HEK293T (cell line): Measurements from ENCODE around the gene DUOXA1.

ENCODE experiments used
- CTCF ChIA-PET: fragments of 350-600 bp; formaldehyde crosslinking; extraction: SDS; loops from one replicate; lab custom pipeline; 2021; ENCODE audit warnings: antibody characterized with exemption, inconsistent platforms; lab: Yijun Ruan, JAX
- POLR2A ChIA-PET: fragments of 350-600 bp; formaldehyde crosslinking; extraction: SDS; loops from one replicate; lab custom pipeline; 2020; ENCODE audit warnings: antibody characterized with exemption, inconsistent platforms; lab: Yijun Ruan, JAX
- DNase-seq: peaks from one replicate; pipeline ENCODE4 v3.0.0; 2012; ENCODE audit warnings: mixed read lengths; ENCODE audit errors: extremely low spot score
- ARNT ChIP-seq: fragments of 450-650 bp; IDR thresholded peaks from 2 replicates; pipeline ENCODE4 v1.6.1; 2017; ENCODE audit warnings: mild to moderate bottlenecking
- BHLHE40 ChIP-seq: fragments of 450-650 bp; IDR thresholded peaks from 2 replicates; pipeline ENCODE4 v1.6.1; 2016; ENCODE audit warnings: mild to moderate bottlenecking, moderate library complexity, borderline replicate concordance
- CTBP1 ChIP-seq: fragments of 450-650 bp; IDR thresholded peaks from 2 replicates; pipeline ENCODE4 v1.6.1; 2016; ENCODE audit warnings: borderline replicate concordance
- ELF4 ChIP-seq: fragments of 450-650 bp; IDR thresholded peaks from 2 replicates; pipeline ENCODE4 v1.6.1; 2017; ENCODE audit warnings: antibody characterized with exemption
- FOXA1 ChIP-seq: fragments of 450-650 bp; IDR thresholded peaks from 2 replicates; pipeline ENCODE4 v1.6.1; 2016; ENCODE audit warnings: mild to moderate bottlenecking
- FOXK2 ChIP-seq: fragments of 450-650 bp; IDR thresholded peaks from 2 replicates; pipeline ENCODE4 v1.6.1; 2016; ENCODE audit warnings: mild to moderate bottlenecking
- FOXM1 ChIP-seq: fragments of 450-650 bp; IDR thresholded peaks from 2 replicates; pipeline ENCODE4 v1.6.1; 2017; ENCODE audit warnings: mild to moderate bottlenecking, borderline replicate concordance
- HDGF ChIP-seq: fragments of 450-650 bp; IDR thresholded peaks from 2 replicates; pipeline ENCODE4 v1.6.1; 2017; ENCODE audit warnings: antibody characterized with exemption, borderline replicate concordance
- L3MBTL2 ChIP-seq: fragments of 450-650 bp; conservative IDR thresholded peaks from 2 replicates; pipeline ENCODE4 v1.6.1; 2016; ENCODE audit warnings: mild to moderate bottlenecking
- LEF1 ChIP-seq: fragments of 450-650 bp; IDR thresholded peaks from 2 replicates; pipeline ENCODE4 v1.6.1; 2017; ENCODE audit warnings: mild to moderate bottlenecking, borderline replicate concordance
- NFRKB ChIP-seq: fragments of 450-650 bp; IDR thresholded peaks from 2 replicates; pipeline ENCODE4 v1.6.1; 2016; ENCODE audit warnings: mild to moderate bottlenecking, moderate library complexity
- PKNOX1 ChIP-seq: fragments of 450-650 bp; IDR thresholded peaks from 2 replicates; pipeline ENCODE4 v1.6.1; 2016
- SP1 ChIP-seq: fragments of 450-650 bp; IDR thresholded peaks from 2 replicates; pipeline ENCODE4 v1.6.1; 2017
- SUZ12 ChIP-seq: fragments of 450-650 bp; IDR thresholded peaks from 2 replicates; pipeline ENCODE4 v1.6.1; 2016; ENCODE audit warnings: mild to moderate bottlenecking
- TARDBP ChIP-seq: fragments of 450-650 bp; IDR thresholded peaks from 2 replicates; pipeline ENCODE4 v1.6.1; 2016
- ZNF384 ChIP-seq: fragments of 450-650 bp; IDR thresholded peaks from 2 replicates; pipeline ENCODE4 v1.6.1; 2016

DUOXA1 gene

GRCh38 chr15:45101749-45102148, 27.9 kb downstream of the DUOXA1 start:
- no peak for DNase-seq
- ChIA-PET CTCF (interaction anchor here (0.6 to 1.9 kb wide), 3 partner anchors 16 to 66 kb away, joined by 3 to 8 read pairs (median 3); no protein-coding TSS in a partner anchor), POLR2A (no interaction called here)
- TF ChIP-seq FOXA1 (no peak), FOXK2 (no peak)

- TF ChIP-seq ARNT (no peak), PKNOX1 (no peak), SUZ12 (no peak), FOXM1 (no peak), HDGF (no peak), FOXA1 (no peak), LEF1 (no peak), CTBP1 (no peak), L3MBTL2 (no peak), BHLHE40 (no peak), NFRKB (no peak), TARDBP (no peak), ZNF384 (no peak), ELF4 (no peak), FOXK2 (no peak), SP1 (no peak)
- ChIA-PET POLR2A (no interaction called here), CTCF (interaction anchor here (0.8 kb wide), 1 partner anchor 330 kb away, joined by 3 read pairs; no protein-coding TSS in a partner anchor)
- no peak for DNase-seq
Measured at GRCh38 chr15:45100884-45101625, 28.6 kb downstream of the DUOXA1 start.

GRCh38 chr15:45099549-45100165, 30.0 kb downstream of the DUOXA1 start:
- no peak for TF ChIP-seq LEF1
- TF ChIP-seq TARDBP, result no peak
- no peak for TF ChIP-seq BHLHE40
- TF ChIP-seq FOXM1, result no peak
- TF ChIP-seq PKNOX1, result no peak
- TF ChIP-seq ARNT, result no peak
- TF ChIP-seq ZNF384, result no peak
- DNase-seq, result no peak
- CTCF ChIA-PET, result no interaction called here
- POLR2A ChIA-PET, result no interaction called here

GRCh38 chr15:45097466-45097865, 32.2 kb downstream of the DUOXA1 start:
- no peak for DNase-seq
- ChIA-PET CTCF (no interaction called here), POLR2A (no interaction called here)
- TF ChIP-seq SUZ12, result no peak
- TF ChIP-seq ARNT, result no peak
- TF ChIP-seq HDGF, result no peak
- TF ChIP-seq BHLHE40, result no peak
- TF ChIP-seq FOXM1, result no peak
- TF ChIP-seq FOXK2, result no peak
- TF ChIP-seq L3MBTL2, result no peak
- no peak for TF ChIP-seq FOXA1

- no peak for DNase-seq
- no peak for TF ChIP-seq FOXK2
- no peak for TF ChIP-seq LEF1
- no peak for TF ChIP-seq FOXM1
- no peak for TF ChIP-seq ZNF384
- no peak for TF ChIP-seq SUZ12
- TF ChIP-seq L3MBTL2, result no peak
- TF ChIP-seq ELF4, result no peak
- TF ChIP-seq HDGF, result no peak
- no peak for TF ChIP-seq BHLHE40
- no peak for TF ChIP-seq FOXA1
- TF ChIP-seq CTBP1, result no peak
- no peak for TF ChIP-seq SP1
- POLR2A ChIA-PET, result no interaction called here
- CTCF ChIA-PET, result no interaction called here
Measured at GRCh38 chr15:45095661-45096060, 34.0 kb downstream of the DUOXA1 start.

GRCh38 chr15:45094358-45094730, 35.3 kb downstream of the DUOXA1 start:
- no peak for TF ChIP-seq HDGF
- no peak for TF ChIP-seq SUZ12
- ChIA-PET CTCF (no interaction called here), POLR2A (no interaction called here)
- DNase-seq, result no peak

GRCh38 chr15:45093622-45094357, 35.9 kb downstream of the DUOXA1 start:
- POLR2A ChIA-PET, result no interaction called here
- no peak for TF ChIP-seq FOXM1
- TF ChIP-seq FOXK2, result no peak
- TF ChIP-seq CTBP1, result no peak
- TF ChIP-seq SP1, result no peak
- TF ChIP-seq TARDBP, result no peak
- TF ChIP-seq PKNOX1, result no peak
- no peak for TF ChIP-seq FOXA1
- TF ChIP-seq L3MBTL2, result no peak
- TF ChIP-seq HDGF, result no peak
- CTCF ChIA-PET, result no interaction called here
- DNase-seq, result no peak
